AG20443 (cell line): ENCODE data around the gene ALDH16A1.
A peak's percentile ranks its signal among the peaks of the same experiment; 100 is the strongest.
"Not testable (repeated sequence)": the region's sequence is repeated elsewhere in the genome, so short reads cannot be mapped to it uniquely, and the experiment has no call there.

ENCODE experiments used
- DNase-seq: peaks from one replicate; pipeline ENCODE4 v3.0.0; 2012; ENCODE audit warnings: low spot score, mixed read lengths

Gene ALDH16A1

GRCh38 chr19:49465371-49465770 is 12.3 kb downstream of the ALDH16A1 start:
- DNase-seq, result no peak

DNA sequence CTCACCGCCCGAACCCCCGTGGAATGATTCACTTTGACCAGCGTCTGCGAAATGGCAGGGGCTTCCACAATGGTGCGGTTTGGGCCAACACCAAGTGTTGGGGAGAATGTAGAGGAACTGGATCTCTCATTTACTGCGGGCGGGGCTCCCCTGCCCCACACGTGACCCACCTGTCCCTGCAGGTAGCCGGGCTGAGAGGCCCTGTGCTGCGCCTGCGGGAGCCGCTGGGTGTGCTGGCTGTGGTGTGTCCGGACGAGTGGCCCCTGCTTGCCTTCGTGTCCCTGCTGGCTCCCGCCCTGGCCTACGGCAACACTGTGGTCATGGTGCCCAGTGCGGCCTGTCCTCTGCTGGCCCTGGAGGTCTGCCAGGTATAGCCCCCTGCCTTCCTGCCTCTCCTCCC is 15.2 kb downstream of the ALDH16A1 start:
- DNase-seq, result no peak

DNA sequence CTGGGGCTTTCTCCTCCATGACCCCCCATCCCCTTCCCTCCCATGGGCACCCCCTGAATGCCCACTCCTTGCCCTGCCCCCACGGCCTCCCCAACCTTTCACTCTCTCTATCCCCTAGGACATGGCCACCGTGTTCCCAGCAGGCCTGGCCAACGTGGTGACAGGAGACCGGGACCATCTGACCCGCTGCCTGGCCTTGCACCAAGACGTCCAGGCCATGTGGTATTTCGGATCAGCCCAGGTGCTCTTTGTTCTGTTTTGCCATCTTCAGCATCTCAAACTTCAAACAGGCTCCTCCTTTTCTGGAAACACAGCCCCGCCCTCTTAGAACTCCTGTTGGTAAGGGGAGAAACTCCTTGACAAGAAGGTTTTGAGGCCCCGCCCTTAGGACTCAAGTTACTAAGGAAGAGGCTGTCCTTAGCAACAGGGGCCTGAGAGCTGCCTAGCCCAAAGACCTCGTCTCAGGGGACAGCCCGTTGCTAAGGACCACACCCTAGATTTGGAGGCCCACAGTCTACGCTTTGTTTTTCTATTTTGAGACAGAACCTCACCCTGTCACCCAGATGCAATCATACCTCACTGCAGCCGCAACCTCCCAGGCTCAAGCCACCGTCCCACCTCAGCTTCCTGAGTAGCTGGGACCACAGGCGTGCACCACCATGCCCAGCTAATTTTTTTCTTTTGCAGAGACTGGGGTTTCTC is 15.9 kb downstream of the ALDH16A1 start:
- DNase-seq, result peak; percentile 75

DNA sequence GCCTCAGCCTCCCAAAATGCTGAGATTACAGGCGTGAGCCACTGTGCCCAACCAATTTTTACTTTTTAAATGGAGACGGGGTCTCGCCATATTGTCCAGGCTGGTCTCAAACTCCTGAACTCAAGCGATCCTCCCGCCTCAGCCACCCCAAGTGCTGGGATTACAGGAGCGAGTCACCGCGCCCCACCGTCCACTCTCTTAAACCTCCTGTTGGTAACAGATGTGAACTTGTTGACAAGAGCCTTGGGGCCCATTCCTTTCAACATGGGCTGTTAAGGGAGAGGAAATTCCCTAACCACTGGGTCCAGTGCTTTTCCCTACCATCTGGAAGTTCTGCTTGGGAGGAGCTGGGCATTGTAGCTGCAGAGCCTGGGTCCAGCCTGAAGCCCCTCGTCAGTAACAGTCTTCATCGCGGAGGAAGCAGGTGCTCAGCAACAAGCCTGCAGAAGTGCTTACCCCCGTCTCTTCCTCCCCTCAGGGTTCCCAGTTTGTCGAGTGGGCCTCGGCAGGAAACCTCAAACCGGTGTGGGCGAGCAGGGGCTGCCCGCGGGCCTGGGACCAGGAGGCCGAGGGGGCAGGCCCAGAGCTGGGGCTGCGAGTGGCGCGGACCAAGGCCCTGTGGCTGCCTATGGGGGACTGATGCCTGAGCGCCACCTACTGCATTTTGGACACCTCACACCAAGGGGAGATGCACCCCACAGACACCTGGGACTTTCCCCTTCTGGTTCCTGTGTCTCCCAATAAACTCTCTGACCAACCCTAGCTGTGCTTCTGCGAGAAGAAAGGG is 17.0 kb downstream of the ALDH16A1 start:
- DNase-seq, result no peak

- no peak for DNase-seq
Observed at GRCh38 chr19:49470615-49470978, 17.6 kb downstream of the ALDH16A1 start.

DNA sequence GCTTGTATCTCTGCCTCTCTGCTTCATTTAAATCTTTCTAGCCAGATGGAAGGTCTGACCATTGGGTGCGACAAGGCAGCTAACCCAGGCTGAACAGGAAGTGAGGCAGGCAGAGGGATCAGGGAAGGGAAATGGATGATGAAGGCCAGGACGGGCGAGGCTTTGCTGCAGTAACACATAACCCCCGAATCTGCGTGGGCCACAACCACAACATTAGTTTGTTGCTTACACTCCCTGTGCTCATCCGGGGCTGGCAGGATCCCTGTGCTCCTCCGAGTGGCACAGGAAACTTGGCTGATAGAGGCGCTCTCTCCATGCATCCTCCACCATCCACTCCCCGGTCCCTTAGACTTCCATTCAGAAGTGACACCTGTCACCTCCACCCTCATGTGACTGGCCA is 19.9 kb downstream of the ALDH16A1 start:
- DNase-seq, result no peak

DNA sequence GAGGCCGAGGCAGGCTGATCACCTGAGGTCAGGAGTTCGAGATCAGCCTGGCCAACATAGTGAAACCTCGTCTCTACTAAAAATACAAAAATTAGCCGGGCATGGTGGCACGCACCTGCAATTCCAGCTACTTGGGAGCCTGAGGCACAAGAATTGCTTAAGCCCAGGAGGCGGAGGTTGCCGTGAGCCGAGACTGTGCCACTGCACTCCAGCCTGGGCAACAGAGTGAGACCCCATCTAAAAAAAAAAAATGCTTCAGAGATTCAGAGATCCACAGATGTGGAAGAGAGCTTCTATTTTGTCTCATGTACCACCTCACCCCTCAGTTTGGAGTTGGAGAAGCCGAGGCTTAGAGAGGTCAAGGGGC is 20.5 kb downstream of the ALDH16A1 start:
- not testable (repeated sequence) for DNase-seq

- DNase-seq, result peak; percentile 94
Observed at GRCh38 chr19:49473868-49474541, 21.0 kb downstream of the ALDH16A1 start, which contains the start of gene FLT3LG. Gene FLT3LG (plus strand): TSS chr19:49474215. CDS start chr19:49474640, 425 bp downstream.

DNA sequence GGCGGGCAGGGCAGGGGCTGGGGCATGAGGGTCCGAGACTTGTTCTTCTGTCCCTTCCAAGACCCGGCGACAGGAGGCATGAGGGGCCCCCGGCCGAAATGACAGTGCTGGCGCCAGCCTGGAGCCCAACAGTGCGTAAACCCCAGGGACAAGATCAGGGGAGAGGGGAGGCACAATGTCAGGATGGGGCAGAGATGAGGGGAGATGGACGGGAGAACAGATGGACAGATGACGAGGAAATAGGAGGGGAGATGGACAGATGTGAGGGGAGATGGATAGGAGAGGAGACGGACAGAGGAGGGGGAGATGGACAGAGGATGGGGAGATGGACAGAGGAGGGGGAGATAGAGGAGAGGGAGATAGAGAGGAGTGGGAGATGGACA is 21.5 kb downstream of the ALDH16A1 start:
- no peak for DNase-seq

DNA sequence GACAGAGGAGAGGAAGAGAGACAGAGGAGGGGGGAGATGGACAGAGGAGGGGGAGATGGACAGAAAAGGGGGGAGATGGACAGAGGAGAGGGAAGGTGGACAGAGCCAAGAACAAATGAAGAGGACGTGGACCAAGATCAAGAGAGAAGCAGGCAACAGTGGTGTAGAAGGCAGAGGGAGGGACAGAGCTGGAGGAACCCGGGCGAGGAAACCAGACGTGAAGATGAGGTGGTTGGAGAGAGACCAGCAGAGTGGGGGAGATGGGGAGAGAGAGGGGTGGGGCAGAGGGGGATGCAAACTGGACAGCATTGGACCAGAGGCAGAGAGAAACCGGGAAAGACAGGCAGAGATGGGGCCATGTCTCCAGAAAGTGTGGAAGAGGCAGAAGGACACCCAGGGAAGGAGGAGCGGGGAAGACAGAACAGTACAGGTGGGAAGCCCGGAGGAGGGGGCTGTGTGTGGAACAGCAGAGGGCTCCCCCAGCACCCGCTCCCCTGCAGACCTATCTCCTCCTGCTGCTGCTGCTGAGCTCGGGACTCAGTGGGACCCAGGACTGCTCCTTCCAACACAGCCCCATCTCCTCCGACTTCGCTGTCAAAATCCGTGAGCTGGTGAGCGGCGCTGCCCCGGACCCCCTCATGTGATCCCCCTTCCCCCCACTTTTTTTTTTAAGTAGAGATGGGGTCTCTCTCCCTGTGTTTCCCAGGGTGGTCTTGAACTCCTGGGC is 22.3 kb downstream of the ALDH16A1 start:
- DNase-seq, result peak; percentile 43

DNA sequence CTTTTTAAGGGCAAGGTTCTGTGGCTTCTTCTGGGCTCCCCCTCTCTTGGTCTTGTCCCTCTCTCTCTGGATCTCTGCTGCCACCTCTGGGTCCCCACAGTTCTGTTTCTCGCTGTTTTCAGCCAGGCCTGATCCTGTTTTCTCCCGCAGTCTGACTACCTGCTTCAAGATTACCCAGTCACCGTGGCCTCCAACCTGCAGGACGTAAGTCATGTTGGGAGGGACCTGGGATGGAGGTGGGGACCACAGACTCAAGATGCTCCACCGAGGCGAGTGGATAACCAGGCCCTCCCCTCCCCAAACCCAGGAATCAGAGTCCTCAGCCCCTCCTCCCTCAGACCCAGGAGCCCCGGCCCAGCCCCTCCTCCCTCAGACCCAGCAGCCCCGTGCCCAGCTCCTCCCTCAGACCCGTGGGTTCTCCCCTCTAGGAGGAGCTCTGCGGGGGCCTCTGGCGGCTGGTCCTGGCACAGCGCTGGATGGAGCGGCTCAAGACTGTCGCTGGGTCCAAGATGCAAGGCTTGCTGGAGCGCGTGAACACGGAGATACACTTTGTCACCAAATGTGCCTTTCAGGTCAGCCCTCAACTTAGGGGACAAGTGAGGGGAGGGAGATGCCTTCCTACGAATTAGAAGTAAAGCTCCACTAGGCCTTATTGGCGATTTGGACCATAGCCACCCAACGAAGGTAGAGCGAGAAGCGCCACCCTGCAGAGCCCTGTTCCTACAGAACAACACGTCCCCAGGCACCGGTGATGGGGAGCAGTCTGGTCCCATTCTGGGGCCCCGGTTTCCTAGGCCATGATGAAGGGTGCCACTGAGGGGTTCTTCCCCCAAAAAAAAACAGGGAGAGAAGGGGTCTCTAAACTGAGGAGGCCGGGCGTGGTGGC is 23.2 kb downstream of the ALDH16A1 start:
- DNase-seq, result peak; percentile 69

- no peak for DNase-seq
Observed at GRCh38 chr19:49479975-49480628, 27.1 kb downstream of the ALDH16A1 start.

- DNase-seq, result no peak
Observed at GRCh38 chr19:49481020-49481683, 28.1 kb downstream of the ALDH16A1 start.

DNA sequence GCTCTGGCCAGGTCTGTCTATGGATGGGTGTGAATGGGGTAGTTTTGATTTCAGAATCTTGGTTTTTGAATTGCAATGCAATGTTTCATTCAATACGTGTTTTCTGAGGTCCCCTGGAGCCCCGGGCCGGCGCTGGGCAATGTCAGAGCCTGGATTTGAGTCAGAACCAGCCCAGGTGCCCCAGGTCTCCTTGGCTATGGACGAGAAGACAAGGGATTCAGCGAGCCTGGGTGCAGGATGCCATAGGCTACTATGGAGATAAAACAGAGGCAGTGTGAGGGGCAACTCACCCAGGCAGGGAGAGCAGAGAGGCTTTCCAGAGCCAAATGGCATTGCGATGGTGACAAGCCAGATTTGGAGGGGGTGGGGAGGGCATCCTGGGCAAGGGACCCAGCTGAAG is 33.2 kb downstream of the ALDH16A1 start:
- no peak for DNase-seq

DNA sequence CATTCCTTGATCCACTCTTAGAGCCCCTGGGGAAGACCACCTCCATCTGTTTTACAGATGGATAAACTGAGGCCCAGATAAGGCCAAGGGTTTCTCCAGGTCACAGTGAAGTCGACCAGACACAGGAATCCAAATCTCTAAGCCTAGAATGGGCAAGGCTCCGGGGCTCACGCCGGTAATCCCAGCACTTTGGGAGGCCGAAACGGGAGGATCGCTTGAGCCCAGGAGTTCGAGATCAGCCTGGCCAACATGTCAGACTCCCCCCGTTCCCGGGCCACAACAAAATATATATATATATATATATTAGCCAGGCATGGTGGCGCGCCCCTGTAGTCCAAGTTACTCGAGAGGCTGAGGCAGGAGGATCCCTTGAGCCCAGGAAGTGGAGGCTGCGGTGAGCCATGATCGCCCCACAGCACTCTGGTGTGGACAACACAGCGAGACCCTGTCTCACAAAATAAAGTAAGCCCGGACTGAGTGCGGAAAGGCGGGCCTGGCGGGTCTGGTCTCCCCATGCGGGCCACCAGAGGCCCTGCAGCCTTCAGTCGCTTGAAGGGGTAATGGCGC is 33.8 kb downstream of the ALDH16A1 start:
- DNase-seq, result no peak

GRCh38 chr19:49487277-49488045 is 34.4 kb downstream of the ALDH16A1 start, which contains the start of gene RPL13A:
Gene RPL13A (plus strand): TSS chr19:49487608. CDS start chr19:49487630, 22 bp downstream.
- DNase-seq, result peak; percentile 98

DNA sequence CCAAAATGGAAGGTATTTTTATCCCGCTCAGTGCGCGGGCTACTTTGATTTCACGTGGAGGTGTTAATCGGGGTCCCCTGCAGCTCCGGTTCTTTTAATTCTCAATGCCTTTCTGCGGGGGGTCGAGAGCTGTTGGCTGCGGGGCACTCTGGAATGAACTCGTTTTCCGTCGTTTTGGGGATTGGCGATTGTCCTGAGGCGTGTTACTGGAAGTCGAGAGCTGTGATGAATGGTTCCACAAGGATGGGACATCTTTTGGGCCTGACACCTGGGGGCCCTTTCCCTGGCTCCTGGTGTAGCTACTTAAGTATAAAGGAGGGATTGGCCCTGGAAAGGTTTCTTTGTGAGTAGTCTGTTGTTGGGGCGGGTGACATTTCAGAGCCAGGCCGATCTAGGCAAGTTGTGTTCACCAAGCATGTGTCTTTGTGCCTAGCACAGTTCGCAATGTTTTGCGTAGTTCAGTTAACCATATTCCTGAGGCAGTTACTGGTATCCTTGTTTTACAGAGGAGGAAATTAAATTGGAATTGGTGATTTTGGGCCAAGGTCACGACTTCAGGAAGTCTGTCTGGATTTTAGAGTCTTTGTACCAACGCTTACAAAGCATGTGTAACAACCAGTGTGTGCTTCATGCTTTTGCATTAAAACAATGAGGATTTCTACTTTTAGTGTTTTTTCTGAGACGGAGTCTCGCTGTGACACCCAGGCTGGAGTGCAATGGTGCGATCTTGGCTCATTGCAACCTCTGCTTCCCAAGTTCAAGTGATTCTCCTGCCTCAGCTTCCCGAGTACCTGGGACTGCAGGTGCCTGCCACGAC is 35.2 kb downstream of the ALDH16A1 start:
- DNase-seq, result no peak
